GM23248 (cell line): ENCODE results near the gene CYS1.

Experiments
- EZH2 ChIP-seq: fragments of 200-600 bp; sonication (generic); IDR thresholded peaks from 2 replicates; pipeline ENCODE4 v1.6.1; 2018; ENCODE audit warnings: antibody characterized with exemption, mild to moderate bottlenecking; ENCODE audit not compliant: insufficient read depth, poor library complexity, severe bottlenecking
- EZH2phosphoT487 ChIP-seq: fragments of 200-600 bp; sonication (generic); IDR thresholded peaks from 2 replicates; pipeline ENCODE4 v1.6.1; 2018; ENCODE audit warnings: antibody characterized with exemption, moderate library complexity, mild to moderate bottlenecking, low read depth; ENCODE audit not compliant: insufficient read depth

DNA sequence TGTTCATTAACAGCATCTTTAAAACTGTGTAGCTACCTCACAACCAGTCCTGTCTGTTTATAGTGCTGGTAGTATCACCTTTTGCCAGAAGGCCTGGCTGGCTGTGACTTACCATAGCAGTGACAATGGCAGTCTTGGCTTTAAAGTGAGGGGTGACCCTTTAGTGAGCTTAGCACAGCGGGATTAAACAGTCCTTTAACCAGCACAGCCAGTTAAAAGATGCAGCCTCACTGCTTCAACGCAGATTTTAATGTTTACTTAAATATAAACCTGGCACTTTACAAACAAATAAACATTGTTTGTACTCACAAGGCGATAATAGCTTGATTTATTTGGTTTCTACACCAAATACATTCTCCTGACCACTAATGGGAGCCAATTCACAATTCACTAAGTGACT is 49.3 kb upstream of the CYS1 start:
- TF ChIP-seq EZH2, result no peak
- no peak for TF ChIP-seq EZH2phosphoT487
